Measurements from ENCODE around the gene PHYKPL. TPM values are rescaled to one million over a fixed set of nuclear protein-coding genes. Genes with fewer than 3 reads are reported as not detected.

Gene PHYKPL
- total and polyA plus RNA-seq, 2 donors (not counting 1 experiment from before 2014, with no cell fraction given), result 263 to 313 TPM

GRCh38 chr5:178192787-178193186 lies 39.8 kb downstream of the PHYKPL start:
- Mint-ChIP-seq H3K27me3 (peaks cover 37% of the 10 kb centered on the region), H3K27ac (no peak overlapping the region), H3K4me3 (no peak overlapping the region), H3K9me3 (ENCODE audit: insufficient read depth) (no peaks in the 10 kb centered on the region), H3K4me1 (no peaks in the 10 kb centered on the region)
- Histone ChIP-seq H3K27me3 (replicated peaks in 1 of 4; ENCODE audit: control extremely low read depth in 1 of 4, control insufficient read depth in 3 of 4, insufficient read depth in 4 of 4, low read length in 3 of 4) (peaks cover 0 to 18% (median 5%) of the 10 kb centered on the region in 4 experiments), H3K79me2 (ENCODE audit: control insufficient read depth, insufficient read depth, low read length) (no peaks in the 10 kb centered on the region), H3K4me3 (ENCODE audit: control extremely low read depth in 1 of 5, extremely low read depth in 1 of 5, insufficient read depth in 1 of 5, low read depth in 2 of 5, low read length in 4 of 5) (no peak overlapping the region), H4K20me1 (ENCODE audit: control insufficient read depth, insufficient read depth, low read length, poor library complexity, severe bottlenecking) (no peaks in the 10 kb centered on the region), H3K9ac (ENCODE audit: low read length) (no peak overlapping the region), H3K36me3 (replicated peaks in 1 of 2; ENCODE audit: control extremely low read depth in 1 of 2, control insufficient read depth in 1 of 2, extremely low read depth in 1 of 2, insufficient read depth in 2 of 2, low read length in 1 of 2) (no peaks in the 10 kb centered on the region), H3K9me3 (ENCODE audit: control extremely low read depth in 1 of 3, control insufficient read depth in 2 of 3, insufficient read depth in 1 of 3, low read length in 2 of 3) (no peaks in the 10 kb centered on the region), H2AFZ (ENCODE audit: insufficient read depth, low read depth, low read length, poor library complexity, severe bottlenecking) (no peak overlapping the region), H3K4me1 (ENCODE audit: control insufficient read depth in 2 of 2, insufficient read depth in 2 of 2, low read length in 2 of 2) (no peaks in the 10 kb centered on the region), H3K4me2 (replicated peaks; ENCODE audit: low read depth, low read length, poor library complexity, severe bottlenecking) (no peak overlapping the region), H3K27ac (ENCODE audit: low read length in 2 of 2) (no peak overlapping the region)
- DNase-seq (no peak), ATAC-seq (ENCODE audit: low read depth) (no peak)
- intact Hi-C loops (cut with micrococcal nuclease), result no loop called here
- TF ChIP-seq EZH2 (IDR thresholded peaks at IDR 0.05; ENCODE audit: borderline replicate concordance, insufficient read depth, low read depth, low read length, poor library complexity, severe bottlenecking) (no peak), CTCF (IDR thresholded peaks at IDR 0.05) (no peak)
- CTCF ChIA-PET, result no interaction called here
- WGBS (ENCODE audit: insufficient coverage), result 91% methylated on average over 7 of the region's 7 CpGs
- POLR2A ChIA-PET, result no interaction called here

- Histone ChIP-seq H3K27me3 (replicated peaks in 1 of 4; ENCODE audit: control extremely low read depth in 1 of 4, control insufficient read depth in 3 of 4, insufficient read depth in 4 of 4, low read length in 3 of 4) (peaks cover 0 to 18% (median 5%) of the 10 kb centered on the region in 4 experiments), H3K79me2 (ENCODE audit: control insufficient read depth, insufficient read depth, low read length) (no peaks in the 10 kb centered on the region), H3K36me3 (replicated peaks in 1 of 2; ENCODE audit: control extremely low read depth in 1 of 2, control insufficient read depth in 1 of 2, extremely low read depth in 1 of 2, insufficient read depth in 2 of 2, low read length in 1 of 2) (no peaks in the 10 kb centered on the region), H2AFZ (ENCODE audit: insufficient read depth, low read depth, low read length, poor library complexity, severe bottlenecking) (no peak overlapping the region), H3K27ac (ENCODE audit: low read length in 2 of 2) (no peak overlapping the region), H3K4me3 (ENCODE audit: control extremely low read depth in 1 of 5, extremely low read depth in 1 of 5, insufficient read depth in 1 of 5, low read depth in 2 of 5, low read length in 4 of 5) (no peak overlapping the region), H3K9ac (ENCODE audit: low read length) (no peak overlapping the region), H3K9me3 (ENCODE audit: control extremely low read depth in 1 of 3, control insufficient read depth in 2 of 3, insufficient read depth in 1 of 3, low read length in 2 of 3) (no peaks in the 10 kb centered on the region), H4K20me1 (ENCODE audit: control insufficient read depth, insufficient read depth, low read length, poor library complexity, severe bottlenecking) (no peaks in the 10 kb centered on the region), H3K4me2 (replicated peaks; ENCODE audit: low read depth, low read length, poor library complexity, severe bottlenecking) (no peak overlapping the region), H3K4me1 (ENCODE audit: control insufficient read depth in 2 of 2, insufficient read depth in 2 of 2, low read length in 2 of 2) (no peaks in the 10 kb centered on the region)
- Mint-ChIP-seq H3K27me3 (peaks cover 37% of the 10 kb centered on the region), H3K27ac (no peak overlapping the region), H3K9me3 (ENCODE audit: insufficient read depth) (no peaks in the 10 kb centered on the region), H3K4me1 (no peaks in the 10 kb centered on the region), H3K4me3 (no peak overlapping the region)
- DNase-seq (no peak), ATAC-seq (ENCODE audit: low read depth) (no peak)
- POLR2A ChIA-PET, result no interaction called here
- CTCF ChIA-PET, result no interaction called here
- no peak for TF ChIP-seq EZH2 (IDR thresholded peaks at IDR 0.05; ENCODE audit: borderline replicate concordance, insufficient read depth, low read depth, low read length, poor library complexity, severe bottlenecking)
- no peak for TF ChIP-seq CTCF (IDR thresholded peaks at IDR 0.05)
- WGBS (ENCODE audit: insufficient coverage), result 86% methylated on average over 2 of the region's 2 CpGs
- intact Hi-C loops (cut with micrococcal nuclease), result no loop called here
These were observed 40.4 kb downstream of the PHYKPL start for GRCh38 chr5:178192244-178192643.

Data from B cell (primary cell).